ENCODE data around the gene WDR48. TPM values are rescaled to one million over a fixed set of nuclear protein-coding genes. Genes with fewer than 3 reads are reported as not detected.

WDR48 gene
- total RNA-seq, 4 donors from 2014 or later, result 18.3 to 49.3 (median 25.2) TPM

GRCh38 chr3:39140341-39140971 lies 88.6 kb downstream of the WDR48 start:
- Histone ChIP-seq H3K4me3 (no peak overlapping the region), H3K27ac (peak overlapping the region; percentile 94), H3K36me3 (peaks cover 47% of the 10 kb centered on the region), H3K9me3 (no peaks in the 10 kb centered on the region), H3K27me3 (no peaks in the 10 kb centered on the region), H3K4me1 (peaks cover 70% of the 10 kb centered on the region)
- WGBS, result 88% methylated on average over 2 of the region's 2 CpGs
- peak in 1 of 2 donors; percentile 48 for DNase-seq (ENCODE audit: low spot score in 2 of 2)
- TF ChIP-seq POLR2AphosphoS5 (IDR thresholded peaks at IDR 0.05), result no peak
- TF ChIP-seq POLR2A (IDR thresholded peaks at IDR 0.05), result no peak
- TF ChIP-seq CTCF (IDR thresholded peaks at IDR 0.05), result no peak
- TF ChIP-seq EP300 (IDR thresholded peaks at IDR 0.05), result no peak

GRCh38 chr3:39141171-39141995 lies 89.6 kb downstream of the WDR48 start:
- Histone ChIP-seq H3K36me3 (peaks cover 56% of the 10 kb centered on the region), H3K27me3 (no peaks in the 10 kb centered on the region), H3K27ac (peak overlapping the region; percentile 94), H3K4me3 (peak overlapping the region; percentile 31), H3K4me1 (peaks cover 79% of the 10 kb centered on the region), H3K9me3 (no peaks in the 10 kb centered on the region)
- DNase-seq (ENCODE audit: low spot score in 2 of 2), result peak; percentile 88
- WGBS, result 13% methylated on average over 1 of the region's 4 CpGs
- peak; percentile 55 to 67 (median 65) for TF ChIP-seq POLR2AphosphoS5 (IDR thresholded peaks at IDR 0.05)
- no peak for TF ChIP-seq CTCF (IDR thresholded peaks at IDR 0.05)

- peaks cover 54% of the 10 kb centered on the region for H3K36me3 ChIP-seq
- TF ChIP-seq POLR2A (IDR thresholded peaks at IDR 0.05), result no peak
- no peak for TF ChIP-seq EP300 (IDR thresholded peaks at IDR 0.05)
- TF ChIP-seq CTCF (IDR thresholded peaks at IDR 0.05), result no peak
- no peak for TF ChIP-seq POLR2AphosphoS5 (IDR thresholded peaks at IDR 0.05)
- H3K27me3 ChIP-seq, result no peaks in the 10 kb centered on the region
- no peak for DNase-seq (ENCODE audit: low spot score in 2 of 2)
- H3K4me1 ChIP-seq, result peaks cover 86% of the 10 kb centered on the region
- no peaks in the 10 kb centered on the region for H3K9me3 ChIP-seq
- peak overlapping the region; percentile 94 for H3K27ac ChIP-seq
- 32% methylated on average over 5 of the region's 5 CpGs for WGBS
- peak overlapping the region; percentile 31 for H3K4me3 ChIP-seq
These were observed 90.3 kb downstream of the WDR48 start for GRCh38 chr3:39142067-39142466.

GRCh38 chr3:39143051-39143885 lies 91.5 kb downstream of the WDR48 start:
- Histone ChIP-seq H3K27me3 (no peaks in the 10 kb centered on the region), H3K4me1 (peaks cover 98% of the 10 kb centered on the region), H3K4me3 (no peak overlapping the region), H3K9me3 (no peaks in the 10 kb centered on the region), H3K27ac (peak overlapping the region; percentile 5), H3K36me3 (peaks cover 43% of the 10 kb centered on the region)
- no peak for TF ChIP-seq POLR2AphosphoS5 (IDR thresholded peaks at IDR 0.05)
- TF ChIP-seq CTCF (IDR thresholded peaks at IDR 0.05), result no peak
- TF ChIP-seq POLR2A (IDR thresholded peaks at IDR 0.05), result no peak
- TF ChIP-seq EP300 (IDR thresholded peaks at IDR 0.05), result no peak
- DNase-seq (ENCODE audit: low spot score in 2 of 2), result no peak
- 58% methylated on average over 12 of the region's 14 CpGs for WGBS

Data from suprapubic skin (tissue), 4 donors.